H1 (cell line): ENCODE results near the gene EIF3B. TPM values are rescaled to one million over a fixed set of nuclear protein-coding genes. Genes with fewer than 3 reads are reported as not detected.

Experiments used
- ATF2 ChIP-seq: IDR thresholded peaks from 2 replicates; pipeline ENCODE4 v1.6.1; 2012; ENCODE audit warnings: low read length, inconsistent platforms
- ATF3 ChIP-seq: IDR thresholded peaks from 2 replicates; pipeline ENCODE4 v1.6.1; 2011; ENCODE audit warnings: low read depth, mild to moderate bottlenecking, low read length; ENCODE audit not compliant: insufficient read depth
- BRCA1 ChIP-seq: IDR thresholded peaks from 2 replicates; pipeline ENCODE4 v1.6.1; 2012; ENCODE audit warnings: low read depth, low read length, improper control_type of control experiment
- CBX5 ChIP-seq: fragments of 300-800, 300-1000 bp; sonication (generic); IDR thresholded peaks from 2 replicates; pipeline ENCODE4 v1.7.1; 2016; ENCODE audit warnings: antibody characterized with exemption, low read length, low read depth
- CBX8 ChIP-seq: fragments of 300-800, 300-1000 bp; sonication (generic); IDR thresholded peaks from 2 replicates; pipeline ENCODE4 v1.7.1; 2016; ENCODE audit warnings: low read depth, low read length, borderline replicate concordance
- CHD1 ChIP-seq: IDR thresholded peaks from 2 replicates; pipeline ENCODE4 v1.6.1; 2012; ENCODE audit warnings: low read depth, low read length, improper control_type of control experiment
- CREB1 ChIP-seq: IDR thresholded peaks from 2 replicates; pipeline ENCODE4 v1.6.1; 2012; ENCODE audit warnings: inconsistent platforms
- CTCF ChIP-seq, 3 experiments: IDR thresholded peaks; 1 replicate in 2 of 3; 2 replicates in 1 of 3; pipeline versions ENCODE4 v1.5.1 to v1.6.1; 2011; ENCODE audit warnings: low read length in 3 of 3, mild to moderate bottlenecking in 3 of 3, inconsistent platforms in 2 of 3, low read depth in 1 of 3, moderate library complexity in 1 of 3; ENCODE audit not compliant: insufficient read depth in 1 of 3; ENCODE audit errors: control extremely low read depth in 1 of 3
- EGR1 ChIP-seq: IDR thresholded peaks from 2 replicates; pipeline ENCODE4 v1.6.1; 2011; ENCODE audit warnings: low read depth, low read length, borderline replicate concordance
- EZH2 ChIP-seq: fragments of 200-600 bp; sonication (generic); IDR thresholded peaks from 2 replicates; pipeline ENCODE4 v1.7.1; 2012; ENCODE audit warnings: low read depth, mild to moderate bottlenecking, moderate library complexity, low read length, inconsistent platforms; ENCODE audit not compliant: severe bottlenecking
- HDAC6 ChIP-seq: IDR thresholded peaks from one replicate; pipeline ENCODE4 v1.7.1; 2012; ENCODE audit warnings: low read depth, mild to moderate bottlenecking, inconsistent platforms, low read length, moderate library complexity
- JUND ChIP-seq: IDR thresholded peaks from 2 replicates; pipeline ENCODE4 v1.6.1; 2011; ENCODE audit warnings: mild to moderate bottlenecking, improper control_type of control experiment, low read length
- MAFK ChIP-seq: IDR thresholded peaks from 2 replicates; pipeline ENCODE4 v1.6.1; 2012; ENCODE audit warnings: low read depth, mild to moderate bottlenecking, improper control_type of control experiment, low read length
- NRF1 ChIP-seq: IDR thresholded peaks from 2 replicates; pipeline ENCODE4 v1.6.1; 2011; ENCODE audit warnings: mild to moderate bottlenecking, low read depth, low read length, improper control_type of control experiment
- PHF8 ChIP-seq: fragments of 200-600 bp; sonication (generic); conservative IDR thresholded peaks from 2 replicates; pipeline ENCODE4 v1.7.1; 2012; ENCODE audit warnings: low read depth, mild to moderate bottlenecking, inconsistent platforms, low read length, moderate library complexity
- POLR2A ChIP-seq, 2 experiments: IDR thresholded peaks; 1 replicate in 1 of 2; 2 replicates in 1 of 2; pipeline ENCODE4 v1.6.1; 2011; ENCODE audit warnings: low read depth in 2 of 2, low read length in 2 of 2, mild to moderate bottlenecking in 2 of 2; ENCODE audit errors: control extremely low read depth in 1 of 2
- POU5F1 ChIP-seq: IDR thresholded peaks from 2 replicates; pipeline ENCODE4 v1.6.1; 2011; ENCODE audit warnings: low read depth, mild to moderate bottlenecking, low read length, moderate library complexity
- RNF2 ChIP-seq: fragments of 200-900, 300-1000 bp; sonication (generic); IDR thresholded peaks from 2 replicates; pipeline ENCODE4 v1.7.1; 2016; ENCODE audit warnings: borderline replicate concordance, low read depth, mild to moderate bottlenecking, antibody characterized with exemption, low read length; ENCODE audit not compliant: poor library complexity, severe bottlenecking; ENCODE audit errors: missing control alignments
- SP4 ChIP-seq: IDR thresholded peaks from 2 replicates; pipeline ENCODE4 v1.6.1; 2012; ENCODE audit warnings: low read length, inconsistent platforms
- YY1 ChIP-seq: IDR thresholded peaks from 2 replicates; pipeline ENCODE4 v1.6.1; 2011; ENCODE audit warnings: low read depth, mild to moderate bottlenecking, low read length
- polyA plus RNA-seq, 7 experiments: library from polyadenylated mRNA; depleted of rRNA in 3 of 7; stranded (reverse) in 5 of 7; unstranded in 2 of 7; fragments of >200 nt in 5 of 7; fragments of 200-250 nt in 2 of 7; gene quantifications; 1 replicate in 5 of 7; 2 replicates in 1 of 7; 4 replicates in 1 of 7; pipeline versions ENCODE4 v1.2.1 to v1.2.3, GENCODE V29; 2011 to 2013; ENCODE audit warnings: missing spikeins in 2 of 7, mixed read lengths in 2 of 7
- total RNA-seq: library from RNA; stranded (reverse); fragmentation: NEBNext Ultra II Directional; extraction: Animal tissue kit (Norgen Biotek cat#: 25700); gene quantifications from 2 replicates; pipeline ENCODE4 v1.2.1, GENCODE V29; 2021

Gene EIF3B
- total and polyA plus RNA-seq, 2 of the 8 experiments (the other 6 are each of a cell fraction or from before 2014, with no cell fraction given), result 167 to 316 TPM

GRCh38 chr7:2403014-2403717 lies 48.5 kb downstream of the EIF3B start, which contains the start of gene CHST12 (continued):
- no peak for TF ChIP-seq RNF2
- TF ChIP-seq CTCF (IDR thresholded peaks at IDR 0.05; ENCODE audit: control extremely low read depth in 1 of 3, insufficient read depth in 1 of 3, low read depth in 1 of 3, low read length in 3 of 3), result no peak
- no peak for TF ChIP-seq ATF2
- no peak for TF ChIP-seq ATF3
- no peak for TF ChIP-seq CHD1
- TF ChIP-seq POLR2A (IDR thresholded peaks at IDR 0.05; ENCODE audit: control extremely low read depth in 1 of 2, low read depth in 2 of 2, low read length in 2 of 2), result peak in 1 of 2 experiments; percentile 55; a peak in 2 of 3 replicates
- TF ChIP-seq BRCA1, result peak; percentile 58; the same call in 1 of the 2 replicates
- TF ChIP-seq CBX5, result no peak
- no peak for TF ChIP-seq YY1
- no peak for TF ChIP-seq POU5F1
- no peak for TF ChIP-seq MAFK
- TF ChIP-seq JUND, result no peak
- no peak for TF ChIP-seq HDAC6
- no peak; the same call in 1 of the 2 replicates for TF ChIP-seq PHF8
- peak; percentile 48 for TF ChIP-seq NRF1
- peak; percentile 51; the same call in 1 of the 2 replicates for TF ChIP-seq CREB1
- TF ChIP-seq EGR1, result peak; percentile 61; the same call in 1 of the 2 replicates
- TF ChIP-seq SP4, result 0 out of 2 replicates have a peak, but pooled peaks have one; percentile 21
- TF ChIP-seq CBX8, result no peak
- TF ChIP-seq EZH2, result no peak
